Duodenal mucosa (tissue), 2 donors: Measurements from ENCODE around the gene FOXR1.

ENCODE experiments used
- H3K27ac ChIP-seq: one replicate; pipeline ENCODE4 v1.7.0; 2013; ENCODE audit warnings: low read depth, low read length
- H3K27me3 ChIP-seq, 2 donors: one replicate each; pipeline ENCODE4 v1.7.0; 2013; ENCODE audit warnings: low read length in 2 of 2, control low read depth in 1 of 2; ENCODE audit not compliant: insufficient read depth in 2 of 2, control insufficient read depth in 1 of 2
- H3K36me3 ChIP-seq, 2 donors: one replicate each; pipeline ENCODE4 v1.7.0; 2013; ENCODE audit warnings: low read length in 2 of 2, control low read depth in 1 of 2; ENCODE audit not compliant: insufficient read depth in 2 of 2, control insufficient read depth in 1 of 2
- H3K4me1 ChIP-seq, 2 donors: one replicate each; pipeline ENCODE4 v1.7.0; 2013; ENCODE audit warnings: low read length in 2 of 2, control low read depth in 1 of 2; ENCODE audit not compliant: insufficient read depth in 2 of 2, control insufficient read depth in 1 of 2
- H3K4me3 ChIP-seq, 2 donors: one replicate each; pipeline ENCODE4 v1.7.0; 2013; ENCODE audit warnings: low read length in 2 of 2, low read depth in 1 of 2
- H3K9ac ChIP-seq, 2 donors: one replicate each; pipeline ENCODE4 v1.7.0; 2013; ENCODE audit warnings: low read length in 2 of 2, low read depth in 1 of 2
- H3K9me3 ChIP-seq, 2 donors: one replicate each; pipeline ENCODE4 v1.7.0; 2013; ENCODE audit warnings: low read length in 2 of 2, control low read depth in 1 of 2; ENCODE audit not compliant: control insufficient read depth in 1 of 2

Gene FOXR1

GRCh38 chr11:118996926-118997626 is 25.5 kb downstream of the FOXR1 start:
- Histone ChIP-seq H3K27ac (no peak overlapping the region), H3K27me3 (no peaks in the 10 kb centered on the region), H3K36me3 (peaks cover 6 to 18% of the 10 kb centered on the region in 2 donors), H3K4me3 (peak overlapping the region; percentile 89 to 100), H3K9me3 (no peaks in the 10 kb centered on the region), H3K9ac (peak overlapping the region; percentile 53 to 83), H3K4me1 (peaks cover 19 to 26% of the 10 kb centered on the region in 2 donors)

GRCh38 chr11:118997627-118998387 is 26.2 kb downstream of the FOXR1 start, which contains the start of gene CENATAC:
CENATAC (plus strand) TSS chr11:118998138; CDS start chr11:118998198, 60 bp downstream.
- H3K4me3 ChIP-seq: peak within 1 kb of the TSS; percentile 89 to 100
- H3K4me1 ChIP-seq: peaks cover 19 to 26% of the 10 kb centered on the region in 2 donors
- no peaks in the 10 kb centered on the region for H3K27me3 ChIP-seq
- H3K9me3 ChIP-seq: no peaks in the 10 kb centered on the region
- H3K9ac ChIP-seq: peak within 1 kb of the TSS; percentile 53 to 83
- H3K36me3 ChIP-seq: peaks cover 6 to 20% of the 10 kb centered on the region in 2 donors
- H3K27ac ChIP-seq: no peak within 1 kb of the TSS

GRCh38 chr11:118998388-118998717 is 26.8 kb downstream of the FOXR1 start:
- H3K27me3 ChIP-seq: no peaks in the 10 kb centered on the region
- H3K27ac ChIP-seq: no peak overlapping the region
- H3K36me3 ChIP-seq: peaks cover 9 to 25% of the 10 kb centered on the region in 2 donors
- H3K9ac ChIP-seq: peak overlapping the region; percentile 53 to 83
- peak overlapping the region; percentile 89 to 100 for H3K4me3 ChIP-seq
- no peaks in the 10 kb centered on the region for H3K9me3 ChIP-seq
- H3K4me1 ChIP-seq: peaks cover 19 to 26% of the 10 kb centered on the region in 2 donors

GRCh38 chr11:118998822-118999221 is 27.3 kb downstream of the FOXR1 start:
- H3K27me3 ChIP-seq: no peaks in the 10 kb centered on the region
- peak overlapping the region; percentile 89 to 100 for H3K4me3 ChIP-seq
- peaks cover 19 to 26% of the 10 kb centered on the region in 2 donors for H3K4me1 ChIP-seq
- H3K9ac ChIP-seq: peak overlapping the region; percentile 53 to 83
- no peak overlapping the region for H3K27ac ChIP-seq
- H3K9me3 ChIP-seq: no peaks in the 10 kb centered on the region
- peaks cover 9 to 25% of the 10 kb centered on the region in 2 donors for H3K36me3 ChIP-seq

GRCh38 chr11:119000906-119001305 is 29.3 kb downstream of the FOXR1 start:
- Histone ChIP-seq H3K9ac (no peak overlapping the region), H3K27ac (no peak overlapping the region), H3K27me3 (no peaks in the 10 kb centered on the region), H3K4me1 (peaks cover 19 to 26% of the 10 kb centered on the region in 2 donors), H3K36me3 (peaks cover 9 to 28% of the 10 kb centered on the region in 2 donors), H3K9me3 (no peaks in the 10 kb centered on the region), H3K4me3 (no peak overlapping the region)

- no peak overlapping the region for H3K27ac ChIP-seq
- no peaks in the 10 kb centered on the region for H3K27me3 ChIP-seq
- no peaks in the 10 kb centered on the region for H3K4me1 ChIP-seq
- H3K36me3 ChIP-seq: peaks cover 3 to 38% of the 10 kb centered on the region in 2 donors
- no peak overlapping the region for H3K4me3 ChIP-seq
- H3K9ac ChIP-seq: no peak overlapping the region
- H3K9me3 ChIP-seq: no peaks in the 10 kb centered on the region
Observed at GRCh38 chr11:119006656-119007055, 35.1 kb downstream of the FOXR1 start.

GRCh38 chr11:119011476-119012053 is 40.0 kb downstream of the FOXR1 start:
- Histone ChIP-seq H3K4me1 (peaks cover 5 to 9% of the 10 kb centered on the region in 2 donors), H3K27me3 (no peaks in the 10 kb centered on the region), H3K36me3 (peaks cover 11 to 69% of the 10 kb centered on the region in 2 donors), H3K9me3 (no peaks in the 10 kb centered on the region), H3K9ac (no peak overlapping the region), H3K4me3 (no peak overlapping the region), H3K27ac (no peak overlapping the region)

GRCh38 chr11:119012629-119013170 is 41.1 kb downstream of the FOXR1 start:
- H3K27ac ChIP-seq: no peak overlapping the region
- no peak overlapping the region for H3K9ac ChIP-seq
- H3K36me3 ChIP-seq: peaks cover 11 to 64% of the 10 kb centered on the region in 2 donors
- no peaks in the 10 kb centered on the region for H3K27me3 ChIP-seq
- peaks cover 12 to 17% of the 10 kb centered on the region in 2 donors for H3K4me1 ChIP-seq
- H3K9me3 ChIP-seq: no peaks in the 10 kb centered on the region
- no peak overlapping the region for H3K4me3 ChIP-seq

- H3K4me1 ChIP-seq: peaks cover 12 to 17% of the 10 kb centered on the region in 2 donors
- H3K9me3 ChIP-seq: no peaks in the 10 kb centered on the region
- peaks cover 11 to 58% of the 10 kb centered on the region in 2 donors for H3K36me3 ChIP-seq
- no peak overlapping the region for H3K9ac ChIP-seq
- no peak overlapping the region for H3K4me3 ChIP-seq
- no peak overlapping the region for H3K27ac ChIP-seq
- H3K27me3 ChIP-seq: no peaks in the 10 kb centered on the region
Observed at GRCh38 chr11:119014209-119014924, 42.8 kb downstream of the FOXR1 start.
